ENCODE results near the gene ABCC3.
A peak's percentile ranks its signal among the peaks of the same experiment; 100 is the strongest.

The ABCC3 gene

DNA sequence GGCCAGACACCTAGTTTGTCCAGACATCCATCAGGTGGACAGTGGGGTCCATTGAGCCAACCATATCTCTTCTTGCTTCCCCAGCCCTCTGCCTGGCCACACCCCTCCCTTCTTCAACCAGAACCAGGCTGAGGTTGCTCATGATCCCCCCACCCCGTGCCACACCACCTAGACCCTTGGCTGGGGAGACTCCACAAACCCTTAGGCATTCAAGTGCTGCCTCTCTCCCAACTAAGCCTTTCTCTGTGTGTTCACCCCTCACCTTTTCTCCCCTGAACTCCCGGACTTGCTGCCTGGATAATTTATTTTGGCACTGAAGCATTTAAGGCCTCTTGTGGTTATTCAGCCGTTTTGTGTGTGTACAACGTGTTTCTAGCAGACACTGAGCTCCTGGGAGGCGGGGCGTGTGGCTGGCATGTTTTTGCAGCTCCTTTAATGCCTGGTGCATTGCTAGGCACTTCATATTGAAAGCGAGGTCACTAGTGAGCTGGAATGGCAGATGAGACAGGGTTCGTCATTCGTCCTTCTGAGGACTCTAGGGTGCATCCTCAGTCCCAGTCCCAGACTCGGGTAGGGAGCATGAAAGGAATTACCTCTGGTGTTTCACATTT is 45.5 kb upstream of the ABCC3 start:
- TF ChIP-seq, protein P1, sequence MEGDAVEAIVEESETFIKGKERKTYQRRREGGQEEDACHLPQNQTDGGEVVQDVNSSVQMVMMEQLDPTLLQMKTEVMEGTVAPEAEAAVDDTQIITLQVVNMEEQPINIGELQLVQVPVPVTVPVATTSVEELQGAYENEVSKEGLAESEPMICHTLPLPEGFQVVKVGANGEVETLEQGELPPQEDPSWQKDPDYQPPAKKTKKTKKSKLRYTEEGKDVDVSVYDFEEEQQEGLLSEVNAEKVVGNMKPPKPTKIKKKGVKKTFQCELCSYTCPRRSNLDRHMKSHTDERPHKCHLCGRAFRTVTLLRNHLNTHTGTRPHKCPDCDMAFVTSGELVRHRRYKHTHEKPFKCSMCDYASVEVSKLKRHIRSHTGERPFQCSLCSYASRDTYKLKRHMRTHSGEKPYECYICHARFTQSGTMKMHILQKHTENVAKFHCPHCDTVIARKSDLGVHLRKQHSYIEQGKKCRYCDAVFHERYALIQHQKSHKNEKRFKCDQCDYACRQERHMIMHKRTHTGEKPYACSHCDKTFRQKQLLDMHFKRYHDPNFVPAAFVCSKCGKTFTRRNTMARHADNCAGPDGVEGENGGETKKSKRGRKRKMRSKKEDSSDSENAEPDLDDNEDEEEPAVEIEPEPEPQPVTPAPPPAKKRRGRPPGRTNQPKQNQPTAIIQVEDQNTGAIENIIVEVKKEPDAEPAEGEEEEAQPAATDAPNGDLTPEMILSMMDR (IDR thresholded peaks at IDR 0.05; ENCODE audit: control insufficient read depth, extremely low read depth, insufficient read depth) = no peak
- no peak overlapping the region for H3K4me3 ChIP-seq (ENCODE audit: low read depth, low read length)
- no peak for DNase-seq (ENCODE audit: low read depth)

GRCh38 chr17:50590946-50591737 is 43.5 kb upstream of the ABCC3 start:
- DNase-seq (ENCODE audit: low read depth) = peak; percentile 54
- TF ChIP-seq, protein P1 (IDR thresholded peaks at IDR 0.05; ENCODE audit: control insufficient read depth, extremely low read depth, insufficient read depth) = no peak
- H3K4me3 ChIP-seq (ENCODE audit: low read depth, low read length) = no peak overlapping the region

DNA sequence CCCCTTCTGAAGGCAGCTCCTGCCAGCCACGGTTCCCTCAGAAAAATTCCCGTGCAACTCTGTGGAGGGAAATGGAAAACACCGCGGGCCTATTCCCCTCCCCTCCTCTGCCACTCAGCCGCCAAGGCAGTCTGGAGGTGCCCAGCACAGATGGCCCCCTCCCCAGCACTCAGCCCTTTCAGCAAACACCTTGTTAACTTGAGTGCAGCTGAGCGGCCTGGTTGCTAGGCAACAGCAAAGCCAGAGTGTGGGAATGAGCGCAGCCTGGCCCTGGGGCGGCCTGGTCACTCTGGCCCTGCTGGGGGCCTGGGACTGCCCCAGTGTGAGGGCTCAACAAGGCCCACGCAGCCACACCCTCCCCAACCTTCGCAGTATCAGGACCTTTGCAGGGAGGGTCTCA is 41.4 kb upstream of the ABCC3 start:
- DNase-seq (ENCODE audit: low read depth) = peak; percentile 46
- TF ChIP-seq, protein P1 (IDR thresholded peaks at IDR 0.05; ENCODE audit: control insufficient read depth, extremely low read depth, insufficient read depth) = no peak
- no peak overlapping the region for H3K4me3 ChIP-seq (ENCODE audit: low read depth, low read length)

GRCh38 chr17:50594128-50594823 is 40.4 kb upstream of the ABCC3 start:
- H3K4me3 ChIP-seq (ENCODE audit: low read depth, low read length) = no peak overlapping the region
- DNase-seq (ENCODE audit: low read depth) = no peak
- TF ChIP-seq, protein P1 (IDR thresholded peaks at IDR 0.05; ENCODE audit: control insufficient read depth, extremely low read depth, insufficient read depth) = no peak

GRCh38 chr17:50594892-50595291 is 39.8 kb upstream of the ABCC3 start:
- TF ChIP-seq, protein P1 (IDR thresholded peaks at IDR 0.05; ENCODE audit: control insufficient read depth, extremely low read depth, insufficient read depth) = no peak
- H3K4me3 ChIP-seq (ENCODE audit: low read depth, low read length) = no peak overlapping the region
- no peak for DNase-seq (ENCODE audit: low read depth)

GRCh38 chr17:50596191-50597037 is 38.3 kb upstream of the ABCC3 start:
- no peak overlapping the region for H3K4me3 ChIP-seq (ENCODE audit: low read depth, low read length)
- DNase-seq (ENCODE audit: low read depth) = no peak
- TF ChIP-seq, protein P1 (IDR thresholded peaks at IDR 0.05; ENCODE audit: control insufficient read depth, extremely low read depth, insufficient read depth) = no peak

All from LNCaP clone FGC (cell line).